Smooth muscle cell of the brain vasculature (primary cell): Measurements from ENCODE around the gene KIAA0513.
A peak's percentile ranks its signal among the peaks of the same experiment; 100 is the strongest.

Experiments used
- DNase-seq: peaks from one replicate; pipeline ENCODE4 v3.0.0-alpha.2; 2012; ENCODE audit warnings: low read depth, low spot score

Gene KIAA0513

GRCh38 chr16:85004587-85005205 is 22.9 kb upstream of the KIAA0513 start:
- no peak for DNase-seq

GRCh38 chr16:85005285-85006069 is 22.1 kb upstream of the KIAA0513 start:
- DNase-seq = no peak

- DNase-seq = no peak
Measured at GRCh38 chr16:85006639-85007038, 21.0 kb upstream of the KIAA0513 start.

GRCh38 chr16:85007496-85008214 is 19.9 kb upstream of the KIAA0513 start:
- no peak for DNase-seq

GRCh38 chr16:85008271-85008670 is 19.3 kb upstream of the KIAA0513 start:
- no peak for DNase-seq

GRCh38 chr16:85010446-85010930 is 17.1 kb upstream of the KIAA0513 start:
- no peak for DNase-seq

GRCh38 chr16:85010931-85011845 is 16.4 kb upstream of the KIAA0513 start, which contains the start of gene ZDHHC7:
Gene ZDHHC7, minus strand, starts transcription at chr16:85011535. Its CDS starts 20,917 bp downstream, at chr16:84990618.
- peak; percentile 67 for DNase-seq

- no peak for DNase-seq
Measured at GRCh38 chr16:85011846-85012284, 15.7 kb upstream of the KIAA0513 start.

GRCh38 chr16:85014311-85014710 is 13.3 kb upstream of the KIAA0513 start:
- DNase-seq = no peak

GRCh38 chr16:85015481-85016187 is 12.0 kb upstream of the KIAA0513 start:
- no peak for DNase-seq

GRCh38 chr16:85017151-85017550 is 10.4 kb upstream of the KIAA0513 start:
- no peak for DNase-seq

- no peak for DNase-seq
Measured at GRCh38 chr16:85017633-85018032, 10.0 kb upstream of the KIAA0513 start.

GRCh38 chr16:85018529-85019236 is 8.9 kb upstream of the KIAA0513 start:
- no peak for DNase-seq

- no peak for DNase-seq
Measured at GRCh38 chr16:85019659-85020245, 7.8 kb upstream of the KIAA0513 start.

GRCh38 chr16:85025781-85026653 is 1.6 kb upstream of the KIAA0513 start:
- DNase-seq = no peak

GRCh38 chr16:85026703-85027102 is 892 bp upstream of the KIAA0513 start:
- no peak for DNase-seq

GRCh38 chr16:85027958-85028684 is 526 bp downstream of the KIAA0513 start:
- no peak for DNase-seq
